Gastroesophageal sphincter (tissue), 4 donors: ENCODE results near the gene ILK. TPM values are rescaled to one million over a fixed set of nuclear protein-coding genes. Genes with fewer than 3 reads are reported as not detected.
A peak's percentile ranks its signal among the peaks of the same experiment; 100 is the strongest.

Experiments used
- ATAC-seq: fragments of 150-250 bp; one replicate; pipeline ENCODE4 v1.9.1; 2016; ENCODE audit warnings: mild to moderate bottlenecking, moderate library complexity
- H3K27ac ChIP-seq, 4 donors: fragments of 200-600 bp; sonication (generic) in 3 of 4; 1 replicate in 3 of 4; 2 replicates in 1 of 4; pipeline ENCODE4 v1.5.1; 2016 to 2019
- H3K27me3 ChIP-seq: fragments of 200-600 bp; sonication (generic); one replicate; pipeline ENCODE4 v1.5.1; 2019
- H3K36me3 ChIP-seq, 2 donors: fragments of 200-600 bp; sonication (generic); one replicate each; pipeline ENCODE4 v1.5.1; 2019; ENCODE audit warnings: control low read depth in 1 of 2
- H3K4me1 ChIP-seq, 3 donors: fragments of 200-600 bp; sonication (generic); 1 replicate in 2 of 3; 2 replicates in 1 of 3; pipeline ENCODE4 v1.5.1; 2016 to 2019; ENCODE audit warnings: control low read depth in 2 of 3
- H3K4me3 ChIP-seq, 2 donors: fragments of 200-600 bp; sonication (generic); one replicate each; pipeline ENCODE4 v1.5.1; 2019; ENCODE audit warnings: mild to moderate bottlenecking in 1 of 2, moderate library complexity in 1 of 2
- H3K9me3 ChIP-seq, 3 donors: fragments of 200-600 bp; sonication (generic); one replicate each; pipeline ENCODE4 v1.5.1; 2017 to 2019; ENCODE audit warnings: control low read depth in 2 of 3
- EP300 ChIP-seq: sonication (generic); formaldehyde crosslinking; IDR thresholded peaks from one replicate; pipeline ENCODE4 v1.6.1; 2017; ENCODE audit warnings: antibody characterized with exemption, mild to moderate bottlenecking
- POLR2A ChIP-seq, 2 donors: fragments of 450-650 bp; IDR thresholded peaks; one replicate each; pipeline ENCODE4 v1.6.1; 2017; ENCODE audit warnings: antibody characterized with exemption in 2 of 2, mild to moderate bottlenecking in 2 of 2, moderate library complexity in 1 of 2
- POLR2AphosphoS5 ChIP-seq: sonication (generic); formaldehyde crosslinking; IDR thresholded peaks from one replicate; pipeline ENCODE4 v1.6.1; 2017; ENCODE audit warnings: antibody characterized with exemption
- WGBS, 2 donors: methylation state at CpG; one replicate each; pipeline ENCODE4 v1.1.5; 2018; ENCODE audit warnings: low coverage in 1 of 2; 5-methylcytosine and 5-hydroxymethylcytosine counted together
- total RNA-seq, 4 donors: library from RNA; depleted of rRNA; stranded (reverse); fragments of >200 nt; gene quantifications; one replicate each; pipeline ENCODE4 v1.1.0, GENCODE V29; 2016
- TF ChIP-seq, protein P1 (sequence below), 4 experiments: fragments of 200-600 bp in 2 of 4; fragments of 450-650 bp in 2 of 4; sonication (generic) in 1 of 4; IDR thresholded peaks; one replicate each; pipeline ENCODE4 v1.5.1; 2017 to 2019; ENCODE audit warnings: antibody characterized with exemption in 4 of 4, mild to moderate bottlenecking in 2 of 4, moderate library complexity in 2 of 4

The ILK gene
- total RNA-seq, 4 donors from 2014 or later, result 395 to 658 (median 466) TPM

DNA sequence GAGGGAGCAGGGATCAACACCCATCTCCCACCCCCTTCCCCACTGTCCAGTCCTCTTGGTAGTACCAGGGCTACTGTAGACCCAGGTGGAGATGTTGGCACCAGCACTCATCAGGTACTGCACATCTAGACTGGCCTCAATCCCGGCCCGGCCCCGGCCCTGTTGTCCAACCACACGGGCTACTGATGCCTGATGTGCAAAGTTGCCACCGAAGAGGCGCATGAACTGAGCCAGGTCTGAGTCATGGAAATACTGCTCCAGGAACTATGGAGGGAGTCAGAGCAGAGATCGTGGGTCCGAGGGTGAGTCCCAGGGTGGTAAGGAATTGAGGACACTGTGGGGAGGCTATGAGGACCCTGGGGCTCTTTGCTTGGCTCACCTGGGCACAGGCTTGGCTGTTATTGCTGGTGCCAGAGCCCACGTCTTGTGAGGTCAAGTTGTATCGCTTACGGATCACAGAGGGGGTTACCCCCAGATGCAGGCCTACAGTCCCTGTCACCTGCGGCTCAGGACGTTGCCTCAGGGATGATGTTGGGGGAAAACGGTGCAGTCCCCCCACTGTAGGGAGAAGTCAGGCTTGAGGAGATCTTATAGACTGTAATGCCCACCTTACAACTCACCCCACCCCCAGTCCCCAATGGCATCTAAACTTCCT, 13.1 kb downstream of the ILK start:
- Histone ChIP-seq H3K27ac (peak overlapping the region in 2 of 4 donors; percentile 91 to 94), H3K4me1 (peaks cover 0 to 46% (median 15%) of the 10 kb centered on the region in 3 donors), H3K27me3 (no peaks in the 10 kb centered on the region), H3K36me3 (peaks cover 0 to 30% of the 10 kb centered on the region in 2 donors), H3K9me3 (no peaks in the 10 kb centered on the region), H3K4me3 (no peak overlapping the region)
- ATAC-seq, result no peak
- WGBS, 2 donors, result 85 to 98% methylated on average over 6 of the region's 14 CpGs
- TF ChIP-seq EP300 (no peak), POLR2AphosphoS5 (no peak)

DNA sequence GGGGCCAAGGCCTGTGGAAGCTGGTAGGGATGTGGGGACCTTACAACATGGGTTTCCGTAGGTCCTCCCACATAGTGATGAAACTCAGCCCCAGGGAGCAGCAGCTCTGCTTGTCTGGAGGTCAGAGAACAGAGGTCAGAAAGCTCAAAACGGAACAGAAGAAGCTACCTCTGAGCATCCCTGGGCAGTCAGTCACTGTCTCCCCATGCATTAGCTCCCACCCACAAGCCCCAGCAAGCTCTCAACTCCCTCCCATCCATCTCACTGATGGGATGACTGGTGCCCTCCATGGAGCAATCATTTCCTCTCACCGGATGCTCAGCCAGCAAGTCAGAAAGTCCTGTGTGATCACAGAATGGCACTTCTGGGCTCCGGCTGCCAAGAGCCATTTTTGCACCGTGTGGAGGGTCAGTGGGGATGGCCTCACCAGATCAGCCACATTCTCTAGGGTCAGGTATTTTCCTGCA, 13.8 kb downstream of the ILK start:
- TF ChIP-seq POLR2AphosphoS5, result no peak
- no peak for TF ChIP-seq POLR2A (IDR thresholded peaks at IDR 0.05)
- no peak for TF ChIP-seq EP300
- TF ChIP-seq, protein P1, sequence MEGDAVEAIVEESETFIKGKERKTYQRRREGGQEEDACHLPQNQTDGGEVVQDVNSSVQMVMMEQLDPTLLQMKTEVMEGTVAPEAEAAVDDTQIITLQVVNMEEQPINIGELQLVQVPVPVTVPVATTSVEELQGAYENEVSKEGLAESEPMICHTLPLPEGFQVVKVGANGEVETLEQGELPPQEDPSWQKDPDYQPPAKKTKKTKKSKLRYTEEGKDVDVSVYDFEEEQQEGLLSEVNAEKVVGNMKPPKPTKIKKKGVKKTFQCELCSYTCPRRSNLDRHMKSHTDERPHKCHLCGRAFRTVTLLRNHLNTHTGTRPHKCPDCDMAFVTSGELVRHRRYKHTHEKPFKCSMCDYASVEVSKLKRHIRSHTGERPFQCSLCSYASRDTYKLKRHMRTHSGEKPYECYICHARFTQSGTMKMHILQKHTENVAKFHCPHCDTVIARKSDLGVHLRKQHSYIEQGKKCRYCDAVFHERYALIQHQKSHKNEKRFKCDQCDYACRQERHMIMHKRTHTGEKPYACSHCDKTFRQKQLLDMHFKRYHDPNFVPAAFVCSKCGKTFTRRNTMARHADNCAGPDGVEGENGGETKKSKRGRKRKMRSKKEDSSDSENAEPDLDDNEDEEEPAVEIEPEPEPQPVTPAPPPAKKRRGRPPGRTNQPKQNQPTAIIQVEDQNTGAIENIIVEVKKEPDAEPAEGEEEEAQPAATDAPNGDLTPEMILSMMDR (IDR thresholded peaks at IDR 0.05), result no peak
- peak overlapping the region in 2 of 4 donors; percentile 91 to 94 for H3K27ac ChIP-seq
- 72 to 90% methylated on average over 2 to 3 of the region's 5 CpGs for WGBS, 2 donors

DNA sequence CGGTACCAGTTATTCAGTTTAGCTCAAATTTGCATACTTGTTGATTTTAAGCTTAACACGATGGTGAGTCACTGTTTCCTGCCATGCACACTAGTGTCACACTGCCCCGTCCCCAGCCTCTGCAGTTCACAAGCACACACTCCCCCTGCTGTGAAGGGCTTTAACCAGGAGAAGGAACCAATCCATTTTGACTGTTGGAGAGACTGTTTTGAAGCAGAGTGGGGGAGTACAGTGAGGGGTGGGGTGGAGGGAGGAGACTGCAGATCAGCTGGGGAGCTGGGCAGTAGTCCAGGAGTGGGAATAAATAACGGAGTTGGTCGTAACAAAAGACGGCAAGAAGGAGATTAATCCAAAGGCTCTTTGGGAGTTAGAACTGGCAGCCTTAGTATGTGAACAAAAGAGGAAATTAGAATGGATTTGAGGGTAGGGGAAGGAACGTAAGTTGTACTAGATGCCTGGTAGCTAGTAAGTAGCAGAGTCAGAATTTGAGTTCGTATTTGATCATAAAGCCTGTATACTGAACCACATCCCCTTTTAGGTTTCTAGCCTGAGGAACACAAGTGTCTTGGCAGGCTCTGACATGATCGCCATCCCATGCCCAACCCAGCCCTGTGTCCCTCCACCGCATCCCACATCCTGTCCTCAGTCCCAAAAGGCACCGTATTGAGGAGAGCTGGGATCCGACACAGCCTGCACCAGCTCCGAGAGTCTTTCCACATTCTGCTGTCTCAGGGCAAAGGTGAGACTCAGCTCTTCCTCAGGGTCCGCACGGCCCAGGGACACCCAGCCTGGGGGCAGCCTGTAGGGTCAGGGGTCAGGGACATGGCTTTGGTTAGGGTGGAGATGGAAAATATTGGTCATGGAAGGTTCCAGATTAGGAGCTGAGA, 14.8 kb downstream of the ILK start:
- Histone ChIP-seq H3K9me3 (no peaks in the 10 kb centered on the region), H3K4me1 (peaks cover 0 to 36% (median 15%) of the 10 kb centered on the region in 3 donors), H3K27me3 (no peaks in the 10 kb centered on the region), H3K4me3 (peak overlapping the region; percentile 70 to 77), H3K36me3 (peaks cover 0 to 41% of the 10 kb centered on the region in 2 donors), H3K27ac (peak overlapping the region; percentile 75 to 94 (median 92))
- 6 to 10% methylated on average over 8 to 9 of the region's 15 CpGs for WGBS, 2 donors
- peak; percentile 5 for ATAC-seq
- TF ChIP-seq POLR2AphosphoS5 (peak; percentile 82), POLR2A (IDR thresholded peaks at IDR 0.05) (peak in 1 of 2 donors; percentile 19), EP300 (no peak)
- TF ChIP-seq, protein P1 (IDR thresholded peaks at IDR 0.05), result peak in 2 of 4 experiments; percentile 10 to 20

More for the DNA sequence above, 13.8 kb downstream of the ILK start:
- Histone ChIP-seq H3K9me3 (no peaks in the 10 kb centered on the region), H3K4me1 (peaks cover 0 to 46% (median 15%) of the 10 kb centered on the region in 3 donors), H3K4me3 (peak overlapping the region in 1 of 2 donors; percentile 77), H3K27me3 (no peaks in the 10 kb centered on the region), H3K36me3 (peaks cover 0 to 31% of the 10 kb centered on the region in 2 donors)
- ATAC-seq, result no peak

DNA sequence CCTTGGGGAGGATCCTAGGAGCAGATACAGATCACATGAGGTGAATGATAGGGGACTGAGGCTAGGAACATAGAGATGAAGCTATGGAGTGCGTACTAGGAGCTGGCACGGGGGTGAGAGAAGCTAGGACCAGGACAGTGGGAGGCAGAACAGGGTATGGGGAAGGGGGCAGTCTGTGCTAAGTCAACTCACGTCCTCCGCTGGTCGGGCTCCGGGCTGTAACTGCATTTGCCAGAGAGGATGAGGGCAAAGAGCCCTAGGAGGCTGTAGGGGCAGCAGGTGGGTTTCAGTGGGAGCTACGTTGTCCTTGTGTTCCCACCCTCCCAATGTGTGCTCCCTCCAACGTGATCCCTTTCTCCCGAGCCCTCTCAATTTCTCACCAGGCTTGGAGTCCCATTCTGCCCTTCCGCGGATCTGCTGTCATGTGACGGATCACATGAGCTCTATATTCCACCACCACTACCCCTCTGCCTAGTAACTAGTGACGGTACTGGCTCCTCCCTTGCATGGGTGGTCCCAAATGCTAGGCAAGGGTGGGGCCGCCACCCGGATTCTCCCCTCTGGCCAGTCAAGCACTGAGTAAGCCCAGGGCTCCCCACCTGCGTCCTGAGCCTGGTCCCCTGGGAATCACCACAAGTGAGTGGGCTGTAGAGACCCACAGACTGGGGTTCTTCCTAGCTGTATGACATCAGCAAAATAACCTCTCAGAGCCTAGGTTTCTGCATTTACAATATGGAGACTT, 15.6 kb downstream of the ILK start, which contains the start of gene TPP1:
TSS of gene TPP1 (minus strand) at position 419 of the 742 bp plus-strand sequence. CDS start at position 397, 22 bp downstream.
- TF ChIP-seq, protein P1 (IDR thresholded peaks at IDR 0.05), result no peak
- TF ChIP-seq POLR2AphosphoS5 (peak; percentile 93), EP300 (no peak), POLR2A (IDR thresholded peaks at IDR 0.05) (peak; percentile 64 to 74)
- ATAC-seq, result peak; percentile 97
- Histone ChIP-seq H3K4me3 (peak within 1 kb of the TSS; percentile 70 to 77), H3K9me3 (no peaks in the 10 kb centered on the region), H3K27ac (peak within 1 kb of the TSS; percentile 75 to 94 (median 92)), H3K4me1 (peaks cover 0 to 32% (median 15%) of the 10 kb centered on the region in 3 donors), H3K36me3 (peaks cover 0 to 49% of the 10 kb centered on the region in 2 donors), H3K27me3 (no peaks in the 10 kb centered on the region)
- WGBS, 2 donors, result 0% methylated on average over 6 to 12 of the region's 16 CpGs
